Renal cortex interstitium (tissue), 11 donors: ENCODE results near the gene HNRNPA3. TPM values are rescaled to one million over a fixed set of nuclear protein-coding genes. Genes with fewer than 3 reads are reported as not detected.
"Not testable (repeated sequence)": the region's sequence is repeated elsewhere in the genome, so short reads cannot be mapped to it uniquely, and the experiment has no call there.

Experiments
- DNase-seq, 11 donors: peaks; one replicate each; pipeline ENCODE4 v3.0.0-alpha.2; 2013; ENCODE audit warnings: low read depth in 9 of 11, low spot score in 4 of 11; ENCODE audit errors: extremely low read depth in 1 of 11
- polyA plus RNA-seq, 3 donors: library from polyadenylated mRNA; unstranded; fragments of 120-200 nt; gene quantifications; one replicate each; pipeline ENCODE4 v1.2.1, GENCODE V29; 2013; ENCODE audit not compliant: insufficient read length in 3 of 3

HNRNPA3 gene
- polyA plus RNA-seq, 3 donors = 584 to 778 (median 756) TPM

- not testable (repeated sequence) for DNase-seq
Measured at GRCh38 chr2:177219787-177220186, 7.2 kb downstream of the HNRNPA3 start.

GRCh38 chr2:177221534-177221933, 8.9 kb downstream of the HNRNPA3 start:
- DNase-seq = no peak

- DNase-seq = no peak
Measured at GRCh38 chr2:177221970-177222369, 9.4 kb downstream of the HNRNPA3 start.

GRCh38 chr2:177223436-177223835, 10.8 kb downstream of the HNRNPA3 start:
- DNase-seq = not testable (repeated sequence)

- no peak for DNase-seq
Measured at GRCh38 chr2:177225965-177226360, 13.4 kb downstream of the HNRNPA3 start.

- no peak for DNase-seq
Measured at GRCh38 chr2:177229442-177230242, 17.0 kb downstream of the HNRNPA3 start.

GRCh38 chr2:177231270-177231669, 18.7 kb downstream of the HNRNPA3 start:
- DNase-seq = no peak

- DNase-seq = no peak
Measured at GRCh38 chr2:177232098-177232704, 19.6 kb downstream of the HNRNPA3 start.

- no peak for DNase-seq
Measured at GRCh38 chr2:177234267-177234666, 21.7 kb downstream of the HNRNPA3 start.

- DNase-seq = no peak
Measured at GRCh38 chr2:177235855-177236437, 23.4 kb downstream of the HNRNPA3 start.

GRCh38 chr2:177237932-177238331, 25.3 kb downstream of the HNRNPA3 start:
- DNase-seq = no peak

- no peak for DNase-seq
Measured at GRCh38 chr2:177239053-177239452, 26.5 kb downstream of the HNRNPA3 start.

GRCh38 chr2:177239932-177240630, 27.5 kb downstream of the HNRNPA3 start:
- peak in 1 of 11 donors; percentile 36 for DNase-seq

- no peak for DNase-seq
Measured at GRCh38 chr2:177241711-177242120, 29.1 kb downstream of the HNRNPA3 start.

- DNase-seq = peak in 7 of 11 donors; percentile 54 to 80 (median 77)
Measured at GRCh38 chr2:177242121-177242987, 29.8 kb downstream of the HNRNPA3 start.

- no peak for DNase-seq
Measured at GRCh38 chr2:177243073-177243472, 30.5 kb downstream of the HNRNPA3 start.

GRCh38 chr2:177243476-177243875, 30.9 kb downstream of the HNRNPA3 start:
- DNase-seq = no peak

GRCh38 chr2:177244244-177244771, 31.7 kb downstream of the HNRNPA3 start:
- no peak for DNase-seq
